ENCODE measurements around the gene XG.
"Not testable (repeated sequence)": the region's sequence is repeated elsewhere in the genome, so short reads cannot be mapped to it uniquely, and the experiment has no call there.

The XG gene, protein sequence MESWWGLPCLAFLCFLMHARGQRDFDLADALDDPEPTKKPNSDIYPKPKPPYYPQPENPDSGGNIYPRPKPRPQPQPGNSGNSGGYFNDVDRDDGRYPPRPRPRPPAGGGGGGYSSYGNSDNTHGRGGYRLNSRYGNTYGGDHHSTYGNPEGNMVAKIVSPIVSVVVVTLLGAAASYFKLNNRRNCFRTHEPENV

DNA sequence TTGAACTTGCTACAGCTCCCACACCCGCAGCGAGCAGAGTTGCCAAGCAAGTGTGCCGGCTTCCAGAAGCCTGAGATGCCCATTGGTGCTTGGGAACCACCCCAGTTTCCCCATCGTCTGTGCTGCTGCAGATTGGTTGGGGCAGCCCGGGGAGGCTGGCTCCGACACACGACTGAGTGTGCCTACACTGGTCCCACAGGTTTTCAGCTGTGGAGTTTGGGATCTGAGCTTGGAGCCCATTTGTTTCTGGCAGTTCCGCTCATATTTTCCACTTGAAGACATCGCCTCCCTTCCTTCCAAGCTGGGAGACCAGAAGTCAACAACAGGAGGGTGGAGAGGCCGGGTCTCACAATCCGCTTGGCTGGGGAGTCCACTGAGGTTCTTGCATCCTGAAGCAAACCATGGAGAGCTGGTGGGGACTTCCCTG, at the start of gene XG:
Gene XG (plus strand): TSS at position 167 of the 427 bp plus-strand sequence. CDS start 235 bp downstream, at position 402.
- DNase-seq (ENCODE audit: low read depth); H3K4me3 ChIP-seq (ENCODE audit: low read depth, low read length): not testable (repeated sequence)

DNA sequence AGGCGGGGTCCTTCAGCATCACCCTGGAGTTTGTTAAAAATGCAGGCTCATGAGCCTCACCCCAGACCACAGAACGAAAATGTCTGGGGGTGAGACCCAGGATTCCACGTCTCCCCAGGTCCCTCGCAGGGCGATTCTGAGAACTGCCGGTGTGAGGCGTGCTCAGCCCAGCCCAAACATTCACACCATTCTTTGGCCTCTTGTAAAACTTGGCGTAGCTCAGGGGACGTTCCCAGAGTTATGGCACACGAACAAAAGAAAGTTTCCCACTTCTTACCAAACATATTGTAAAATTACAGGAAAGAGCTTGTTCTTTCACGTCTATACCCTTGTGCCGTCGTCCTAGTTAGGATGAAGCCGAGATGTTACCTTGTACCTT, 47.9 kb upstream of the XG start:
- DNase-seq (ENCODE audit: low read depth): no peak
- TF ChIP-seq, protein P1, sequence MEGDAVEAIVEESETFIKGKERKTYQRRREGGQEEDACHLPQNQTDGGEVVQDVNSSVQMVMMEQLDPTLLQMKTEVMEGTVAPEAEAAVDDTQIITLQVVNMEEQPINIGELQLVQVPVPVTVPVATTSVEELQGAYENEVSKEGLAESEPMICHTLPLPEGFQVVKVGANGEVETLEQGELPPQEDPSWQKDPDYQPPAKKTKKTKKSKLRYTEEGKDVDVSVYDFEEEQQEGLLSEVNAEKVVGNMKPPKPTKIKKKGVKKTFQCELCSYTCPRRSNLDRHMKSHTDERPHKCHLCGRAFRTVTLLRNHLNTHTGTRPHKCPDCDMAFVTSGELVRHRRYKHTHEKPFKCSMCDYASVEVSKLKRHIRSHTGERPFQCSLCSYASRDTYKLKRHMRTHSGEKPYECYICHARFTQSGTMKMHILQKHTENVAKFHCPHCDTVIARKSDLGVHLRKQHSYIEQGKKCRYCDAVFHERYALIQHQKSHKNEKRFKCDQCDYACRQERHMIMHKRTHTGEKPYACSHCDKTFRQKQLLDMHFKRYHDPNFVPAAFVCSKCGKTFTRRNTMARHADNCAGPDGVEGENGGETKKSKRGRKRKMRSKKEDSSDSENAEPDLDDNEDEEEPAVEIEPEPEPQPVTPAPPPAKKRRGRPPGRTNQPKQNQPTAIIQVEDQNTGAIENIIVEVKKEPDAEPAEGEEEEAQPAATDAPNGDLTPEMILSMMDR (IDR thresholded peaks at IDR 0.05; ENCODE audit: control insufficient read depth, extremely low read depth, insufficient read depth): no peak
- H3K4me3 ChIP-seq (ENCODE audit: low read depth, low read length): no peak overlapping the region

DNA sequence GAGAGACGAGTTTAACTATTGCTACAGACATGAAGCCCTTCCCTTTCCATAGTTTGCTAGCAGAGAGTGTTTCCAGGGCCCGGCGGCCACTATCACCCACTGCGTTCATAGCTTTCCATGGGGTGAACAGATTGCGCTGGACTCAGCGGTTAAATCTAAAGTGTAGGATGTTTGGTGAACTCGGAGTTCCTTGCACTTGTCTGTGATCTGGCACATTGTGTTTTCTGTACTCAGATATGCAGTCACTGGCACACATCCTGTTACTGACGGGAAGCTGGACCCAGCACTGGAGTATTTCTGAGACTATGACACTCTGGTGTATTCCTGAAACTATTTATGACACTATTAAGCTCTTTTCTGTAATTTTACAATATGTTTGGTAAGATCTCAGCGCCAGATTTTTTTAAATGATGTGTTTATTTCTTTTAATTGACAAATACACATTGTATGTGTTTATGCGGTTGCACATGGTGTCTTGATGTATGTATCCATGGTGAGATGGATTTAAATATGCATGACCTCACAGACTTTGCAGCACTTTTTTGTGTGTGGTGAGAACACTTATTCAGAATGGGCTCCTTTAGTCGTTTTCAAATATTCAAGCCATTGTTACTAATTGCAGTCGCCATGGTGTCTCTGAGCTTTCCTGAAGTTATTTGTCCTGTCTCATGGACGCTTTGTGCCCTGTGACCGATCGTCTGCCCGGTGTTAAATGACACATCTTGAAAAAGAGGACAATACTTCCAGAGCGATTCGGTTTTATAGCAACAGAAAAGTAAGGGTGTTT, 46.6 kb upstream of the XG start:
- no peak for DNase-seq (ENCODE audit: low read depth)
- no peak overlapping the region for H3K4me3 ChIP-seq (ENCODE audit: low read depth, low read length)
- TF ChIP-seq, protein P1 (IDR thresholded peaks at IDR 0.05; ENCODE audit: control insufficient read depth, extremely low read depth, insufficient read depth): no peak

DNA sequence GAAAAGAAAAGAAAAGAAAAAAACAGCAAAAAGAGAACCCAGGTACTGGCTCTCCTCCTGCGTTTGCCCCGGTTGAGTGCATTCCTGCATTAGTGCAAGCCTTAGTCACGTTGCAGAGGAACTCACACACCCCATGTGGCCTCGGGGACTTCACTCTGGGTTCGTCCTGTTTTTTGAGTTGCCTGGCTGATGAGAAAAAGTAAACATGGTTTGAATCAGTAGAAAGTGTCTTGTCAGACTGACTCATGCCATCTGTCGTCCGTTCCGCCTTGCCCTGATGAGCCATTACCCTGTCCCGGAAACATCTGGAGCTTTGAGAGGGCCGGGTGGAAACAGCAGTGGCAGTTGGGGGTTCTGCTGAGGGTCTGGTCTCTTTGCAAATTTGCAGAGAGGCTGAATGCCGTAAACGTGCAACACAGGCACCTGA, 44.5 kb upstream of the XG start:
- H3K4me3 ChIP-seq (ENCODE audit: low read depth, low read length): no peak overlapping the region
- TF ChIP-seq, protein P1 (IDR thresholded peaks at IDR 0.05; ENCODE audit: control insufficient read depth, extremely low read depth, insufficient read depth): peak; percentile 31
- peak; percentile 52 for DNase-seq (ENCODE audit: low read depth)

DNA sequence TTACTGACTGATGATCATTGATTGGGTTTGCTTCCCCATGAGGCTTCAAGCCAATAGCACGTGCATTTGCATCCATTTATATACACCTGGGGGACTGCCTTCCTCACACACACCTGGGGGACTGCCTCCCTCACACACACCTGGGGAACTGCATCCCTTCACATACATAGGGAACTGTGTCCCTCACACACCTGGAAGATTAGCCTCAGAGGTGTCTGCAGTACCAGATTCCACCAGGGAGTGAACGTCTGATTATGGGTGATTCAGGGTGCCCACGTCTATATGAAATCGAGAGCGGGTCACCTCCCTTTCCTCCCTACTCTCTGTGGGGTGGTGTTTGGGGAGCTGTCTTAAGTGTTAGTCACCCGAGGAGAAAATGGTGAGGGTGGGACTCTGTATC, 43.8 kb upstream of the XG start:
- no peak for DNase-seq (ENCODE audit: low read depth)
- TF ChIP-seq, protein P1 (IDR thresholded peaks at IDR 0.05; ENCODE audit: control insufficient read depth, extremely low read depth, insufficient read depth): no peak
- no peak overlapping the region for H3K4me3 ChIP-seq (ENCODE audit: low read depth, low read length)

DNA sequence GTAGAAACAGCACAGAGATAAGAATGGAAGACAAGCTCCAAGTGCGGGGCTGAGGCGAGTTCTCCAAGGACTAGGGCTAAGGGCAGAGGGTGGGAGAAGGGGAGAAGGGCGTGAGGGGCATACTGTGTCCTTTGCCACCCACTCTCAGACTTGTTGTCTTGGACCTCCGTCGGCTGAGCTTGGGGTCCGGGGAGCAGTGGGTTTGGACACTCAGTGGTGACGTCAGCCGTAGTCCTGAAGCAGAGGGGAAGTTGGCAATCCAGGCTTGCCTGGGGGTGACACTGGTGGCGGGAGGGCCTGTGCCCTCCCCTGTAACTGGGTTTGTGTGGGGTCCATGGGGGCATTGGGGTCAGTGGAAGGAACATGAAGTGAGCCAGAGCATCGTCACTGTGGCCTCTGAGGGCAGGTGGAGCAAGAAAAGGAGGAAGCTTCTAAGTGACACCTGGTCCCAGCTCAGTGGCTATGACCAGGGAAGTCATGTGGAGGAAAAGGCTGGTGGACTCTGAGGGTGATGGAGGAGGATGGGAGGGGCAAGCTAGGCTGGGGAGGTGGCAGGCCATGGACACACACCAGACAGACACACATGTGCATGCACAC, 43.1 kb upstream of the XG start:
- TF ChIP-seq, protein P1 (IDR thresholded peaks at IDR 0.05; ENCODE audit: control insufficient read depth, extremely low read depth, insufficient read depth): no peak
- H3K4me3 ChIP-seq (ENCODE audit: low read depth, low read length): no peak overlapping the region
- DNase-seq (ENCODE audit: low read depth): no peak

DNA sequence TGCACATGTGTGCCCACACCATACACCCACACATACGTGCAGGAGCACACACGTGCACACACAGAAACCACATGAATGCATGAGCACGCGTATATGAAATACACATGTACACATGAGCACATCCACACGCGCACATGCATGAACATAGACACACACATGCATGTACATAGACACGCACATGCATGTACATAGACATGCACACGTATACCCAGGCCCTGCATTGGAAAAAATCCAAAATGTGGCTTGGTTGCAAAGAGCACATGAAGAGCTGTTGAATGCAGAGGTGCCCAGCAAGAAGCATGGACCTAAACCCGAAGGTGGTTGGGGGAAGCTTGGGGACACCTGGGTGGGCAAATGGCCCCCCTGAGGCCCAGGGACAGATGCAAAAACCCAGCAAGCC, 42.3 kb upstream of the XG start:
- TF ChIP-seq, protein P1 (IDR thresholded peaks at IDR 0.05; ENCODE audit: control insufficient read depth, extremely low read depth, insufficient read depth): no peak
- no peak for DNase-seq (ENCODE audit: low read depth)
- no peak overlapping the region for H3K4me3 ChIP-seq (ENCODE audit: low read depth, low read length)
